ENCODE data around the gene TNIK.

- no peak for TF ChIP-seq ZBTB4 (CRISPR knock-in tag; IDR thresholded peaks at IDR 0.05)
- TF ChIP-seq SPI1 (IDR thresholded peaks at IDR 0.05; ENCODE audit: borderline replicate concordance, insufficient read depth, low read depth, low read length): no peak
- TF ChIP-seq POLR2A (IDR thresholded peaks at IDR 0.05; ENCODE audit: low read depth, low read length): no peak
- TF ChIP-seq NBN (IDR thresholded peaks at IDR 0.05): no peak
- TF ChIP-seq YY1 (IDR thresholded peaks at IDR 0.05; ENCODE audit: low read depth, low read length): peak; percentile 89
- TF ChIP-seq JUND (IDR thresholded peaks at IDR 0.05; ENCODE audit: low read depth, low read length): no peak
- no peak for TF ChIP-seq EGR1 (IDR thresholded peaks at IDR 0.05; ENCODE audit: borderline replicate concordance in 1 of 2, low read depth in 2 of 2, low read length in 2 of 2)
- no peak for TF ChIP-seq MEF2A (IDR thresholded peaks at IDR 0.05; ENCODE audit: insufficient read depth, low read depth, low read length)
- TF ChIP-seq NFYB (IDR thresholded peaks at IDR 0.05; ENCODE audit: insufficient read depth, low read depth, low read length): no peak
- no peak for TF ChIP-seq NRF1 (conservative IDR thresholded peaks at IDR 0.05; ENCODE audit: low read depth, low read length)
- no peak for TF ChIP-seq ZBTB40 (IDR thresholded peaks at IDR 0.05; ENCODE audit: borderline replicate concordance)
- TF ChIP-seq ZBED1 (IDR thresholded peaks at IDR 0.05; ENCODE audit: borderline replicate concordance): no peak
Measured at GRCh38 chr3:171223396-171223795, 236.8 kb downstream of the TNIK start.

All from GM12878 (cell line).